Measurements from ENCODE around the gene XCR1.

- TF ChIP-seq CTCF (IDR thresholded peaks at IDR 0.05) (no peak), EP300 (IDR thresholded peaks at IDR 0.05) (no peak), POLR2A (IDR thresholded peaks at IDR 0.05) (no peak)
Measured at GRCh38 chr3:45991341-45991740, 35.9 kb downstream of the XCR1 start.
